HepG2 (cell line): ENCODE results near the gene STX1B. TPM values are rescaled to one million over a fixed set of nuclear protein-coding genes. Genes with fewer than 3 reads are reported as not detected.
A peak's percentile ranks its signal among the peaks of the same experiment; 100 is the strongest.

Experiments
- ARNT2 ChIP-seq: sonication (generic); formaldehyde crosslinking; IDR thresholded peaks from 2 replicates; pipeline ENCODE4 v1.8.0; 2022; ENCODE audit warnings: mild to moderate bottlenecking, low read depth, missing genetic modification reagents, moderate library complexity
- BCLAF1 ChIP-seq: fragments of 450-650 bp; IDR thresholded peaks from 2 replicates; pipeline ENCODE4 v1.6.1; 2017; ENCODE audit warnings: mild to moderate bottlenecking
- CEBPG ChIP-seq: IDR thresholded peaks from 2 replicates; pipeline ENCODE4 v1.6.1; 2016
- CREBL2 ChIP-seq: sonication (generic); formaldehyde crosslinking; IDR thresholded peaks from 2 replicates; pipeline ENCODE4 v1.8.1; 2023; ENCODE audit warnings: missing genetic modification reagents, mild to moderate bottlenecking, borderline replicate concordance
- HDAC1 ChIP-seq: sonication (generic); formaldehyde crosslinking; IDR thresholded peaks from 2 replicates; pipeline ENCODE4 v1.5.1; 2020; ENCODE audit warnings: mild to moderate bottlenecking, missing genetic modification reagents
- HMG20A ChIP-seq: IDR thresholded peaks from 2 replicates; pipeline ENCODE4 v1.6.1; 2016; ENCODE audit warnings: borderline replicate concordance
- HOXA3 ChIP-seq: sonication (generic); formaldehyde crosslinking; IDR thresholded peaks from 2 replicates; pipeline ENCODE4 v1.5.0; 2020; ENCODE audit warnings: missing genetic modification reagents
- JUNB ChIP-seq: sonication (generic); formaldehyde crosslinking; IDR thresholded peaks from 2 replicates; pipeline ENCODE4 v1.8.0; 2022; ENCODE audit warnings: missing genetic modification reagents, mild to moderate bottlenecking, borderline replicate concordance
- MAZ ChIP-seq, 2 experiments: sonication (generic) in 1 of 2; formaldehyde crosslinking in 1 of 2; IDR thresholded peaks; 2 replicates each; pipeline versions ENCODE4 v1.5.0 to v1.6.1; 2012 to 2020; ENCODE audit warnings: low read depth in 2 of 2, mild to moderate bottlenecking in 2 of 2, borderline replicate concordance in 1 of 2, improper control_type of control experiment in 1 of 2, low read length in 1 of 2, missing genetic modification reagents in 1 of 2, moderate library complexity in 1 of 2
- PAF1 ChIP-seq: IDR thresholded peaks from 2 replicates; pipeline ENCODE4 v1.6.1; 2016; ENCODE audit warnings: missing genetic modification reagents, missing compliant biosample characterization
- RARA ChIP-seq: IDR thresholded peaks from 2 replicates; pipeline ENCODE4 v1.6.1; 2016; ENCODE audit warnings: missing genetic modification reagents, missing compliant biosample characterization
- RCOR2 ChIP-seq: IDR thresholded peaks from 2 replicates; pipeline ENCODE4 v1.6.1; 2016; ENCODE audit warnings: missing biosample characterization, missing genetic modification reagents
- TARDBP ChIP-seq: sonication (generic); formaldehyde crosslinking; IDR thresholded peaks from 2 replicates; pipeline ENCODE4 v1.8.0; 2022; ENCODE audit warnings: mild to moderate bottlenecking, missing genetic modification reagents
- TEAD3 ChIP-seq: optimal IDR thresholded peaks from 2 replicates; pipeline ENCODE3; 2016; ENCODE audit warnings: borderline replicate concordance
- U2AF2 ChIP-seq: fragments of 200-400 bp; formaldehyde crosslinking; IDR thresholded peaks from 2 replicates; pipeline ENCODE4 v1.6.1; 2017; ENCODE audit warnings: low read depth, mild to moderate bottlenecking, low read length
- YEATS2 ChIP-seq: sonication (generic); formaldehyde crosslinking; IDR thresholded peaks from 2 replicates; pipeline ENCODE4 v1.4.0; 2020; ENCODE audit warnings: missing genetic modification reagents, borderline replicate concordance
- ZNF296 ChIP-seq: sonication (generic); formaldehyde crosslinking; conservative IDR thresholded peaks from 2 replicates; pipeline ENCODE4 v1.5.0; 2020; ENCODE audit warnings: mild to moderate bottlenecking, missing genetic modification reagents
- ZNF331 ChIP-seq: sonication (generic); formaldehyde crosslinking; IDR thresholded peaks from 2 replicates; pipeline ENCODE4 v1.4.0; 2020; ENCODE audit warnings: missing genetic modification reagents
- ZNF670 ChIP-seq: sonication (generic); formaldehyde crosslinking; IDR thresholded peaks from 2 replicates; pipeline ENCODE4 v1.8.0; 2022; ENCODE audit warnings: mild to moderate bottlenecking, missing genetic modification reagents, borderline replicate concordance
- ZNF678 ChIP-seq: sonication (generic); formaldehyde crosslinking; IDR thresholded peaks from 2 replicates; pipeline ENCODE4 v1.4.0; 2020; ENCODE audit warnings: mild to moderate bottlenecking, missing genetic modification reagents
- ZNF776 ChIP-seq: sonication (generic); formaldehyde crosslinking; IDR thresholded peaks from 2 replicates; pipeline ENCODE4 v1.4.0; 2020; ENCODE audit warnings: mild to moderate bottlenecking, missing genetic modification reagents
- polyA plus RNA-seq, 8 experiments: library from polyadenylated mRNA; depleted of rRNA in 3 of 8; stranded (reverse) in 7 of 8; unstranded in 1 of 8; fragments of >200 nt; fragmentation: Illumina TruSeq in 4 of 8; extraction: Trizol in 4 of 8; gene quantifications; 2 replicates each; pipeline versions ENCODE4 v1.2.1 to v1.2.3, GENCODE V29; 2011 to 2016; ENCODE audit warnings: low read depth in 4 of 8, missing spikeins in 1 of 8, mixed read lengths in 1 of 8; ENCODE audit not compliant: insufficient read depth in 1 of 8
- total RNA-seq, 5 experiments: library from RNA; depleted of rRNA; stranded (reverse); fragments of >200 nt; fragmentation: Illumina TruSeq; extraction: Trizol; gene quantifications; 2 replicates each; pipeline ENCODE4 v1.2.3, GENCODE V29; 2016; ENCODE audit warnings: low read depth in 1 of 5
- TF ChIP-seq, protein P1 (sequence below): sonication (generic); formaldehyde crosslinking; IDR thresholded peaks from 2 replicates; pipeline ENCODE4 v1.4.0; 2020; ENCODE audit warnings: mild to moderate bottlenecking, missing genetic modification reagents
- TF ChIP-seq, protein P2 (sequence below): IDR thresholded peaks from 2 replicates; pipeline ENCODE4 v1.6.1; 2016; ENCODE audit warnings: low read depth, control low read depth
- TF ChIP-seq, protein P3 (sequence below): IDR thresholded peaks from 2 replicates; pipeline ENCODE4 v1.6.1; 2016; ENCODE audit warnings: missing biosample characterization, missing genetic modification reagents, low read depth

Gene STX1B
- total and polyA plus RNA-seq, 2 of the 13 experiments (the other 11 are each of a cell fraction or from before 2014, with no cell fraction given) = 2.1 to 3.0 TPM

DNA sequence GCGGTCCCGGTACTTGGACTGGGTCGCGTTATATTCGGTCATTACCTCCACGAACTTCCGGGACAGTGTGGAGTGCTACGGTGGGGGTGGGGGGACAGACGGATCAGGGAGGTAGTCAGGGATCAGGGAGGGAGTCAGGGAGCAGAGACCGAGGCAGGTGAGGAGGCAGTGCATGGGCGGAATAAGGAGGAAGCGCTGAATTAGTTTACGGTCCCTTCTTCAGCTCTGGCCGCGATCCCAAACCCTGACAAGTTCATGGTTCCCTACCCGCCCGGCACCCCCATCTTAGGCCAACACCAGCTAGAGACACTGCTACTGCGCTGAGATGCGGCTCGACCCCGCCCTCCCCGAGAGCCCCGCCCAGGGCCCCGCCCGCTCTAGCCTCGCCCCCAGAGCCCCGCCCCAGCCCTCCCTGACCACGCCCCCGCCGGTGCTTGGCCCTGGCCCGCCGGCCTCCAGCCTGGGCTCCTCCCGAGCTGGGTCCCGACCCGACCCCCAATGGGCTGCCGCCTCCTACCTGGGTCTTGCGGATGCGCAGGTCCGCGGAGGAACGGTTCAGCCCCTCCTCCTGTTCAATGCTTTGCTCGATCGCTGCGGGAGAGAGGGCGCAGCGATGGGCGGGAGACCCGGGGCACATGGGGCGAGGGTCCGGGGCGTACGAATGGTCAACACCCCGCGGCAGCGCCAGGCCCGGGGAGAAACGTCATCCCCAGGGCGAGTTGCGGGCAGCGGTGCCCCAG, 13.3 kb downstream of the STX1B start (continued):
- TF ChIP-seq, protein P1, sequence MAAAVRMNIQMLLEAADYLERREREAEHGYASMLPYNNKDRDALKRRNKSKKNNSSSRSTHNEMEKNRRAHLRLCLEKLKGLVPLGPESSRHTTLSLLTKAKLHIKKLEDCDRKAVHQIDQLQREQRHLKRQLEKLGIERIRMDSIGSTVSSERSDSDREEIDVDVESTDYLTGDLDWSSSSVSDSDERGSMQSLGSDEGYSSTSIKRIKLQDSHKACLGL (CRISPR knock-in tag) = peak; percentile 73
- TF ChIP-seq HMG20A (no peak), ZNF296 (peak; percentile 62; the same call in 1 of the 2 replicates), ZNF331 (CRISPR knock-in tag) (peak; percentile 40), CEBPG (peak; percentile 2; the same call in 1 of the 2 replicates), ARNT2 (CRISPR knock-in tag) (0 out of 2 replicates have a peak, but pooled peaks have one; percentile 47), TARDBP (peak; percentile 65; the same call in 1 of the 2 replicates), HOXA3 (peak; percentile 42; the same call in 1 of the 2 replicates), ZNF678 (CRISPR knock-in tag) (0 out of 2 replicates have a peak, but pooled peaks have one; percentile 21), U2AF2 (0 out of 2 replicates have a peak, but pooled peaks have one; percentile 72), CREBL2 (CRISPR knock-in tag) (no peak), ZNF776 (CRISPR knock-in tag) (peak; percentile 80; the same call in 1 of the 2 replicates), RCOR2 (CRISPR knock-in tag) (peak; percentile 33; the same call in 1 of the 2 replicates), TEAD3 (peak; percentile 19), ZNF670 (CRISPR knock-in tag) (peak; percentile 96), HDAC1 (CRISPR knock-in tag) (peak; percentile 87), PAF1 (CRISPR knock-in tag) (no peak), JUNB (no peak), BCLAF1 (no peak), RARA (CRISPR knock-in tag) (no peak), MAZ (IDR thresholded peaks at IDR 0.05; ENCODE audit: borderline replicate concordance, low read depth, low read length) (0 out of 2 replicates have a peak, but pooled peaks have one; percentile 20), MAZ (CRISPR knock-in tag; IDR thresholded peaks at IDR 0.05; ENCODE audit: low read depth) (peak; percentile 78), YEATS2 (CRISPR knock-in tag) (peak; percentile 54; the same call in 1 of the 2 replicates)
- TF ChIP-seq, protein P2, sequence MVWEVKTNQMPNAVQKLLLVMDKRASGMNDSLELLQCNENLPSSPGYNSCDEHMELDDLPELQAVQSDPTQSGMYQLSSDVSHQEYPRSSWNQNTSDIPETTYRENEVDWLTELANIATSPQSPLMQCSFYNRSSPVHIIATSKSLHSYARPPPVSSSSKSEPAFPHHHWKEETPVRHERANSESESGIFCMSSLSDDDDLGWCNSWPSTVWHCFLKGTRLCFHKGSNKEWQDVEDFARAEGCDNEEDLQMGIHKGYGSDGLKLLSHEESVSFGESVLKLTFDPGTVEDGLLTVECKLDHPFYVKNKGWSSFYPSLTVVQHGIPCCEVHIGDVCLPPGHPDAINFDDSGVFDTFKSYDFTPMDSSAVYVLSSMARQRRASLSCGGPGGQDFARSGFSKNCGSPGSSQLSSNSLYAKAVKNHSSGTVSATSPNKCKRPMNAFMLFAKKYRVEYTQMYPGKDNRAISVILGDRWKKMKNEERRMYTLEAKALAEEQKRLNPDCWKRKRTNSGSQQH (CRISPR knock-in tag) = no peak; the same call in 1 of the 2 replicates
- TF ChIP-seq, protein P3, sequence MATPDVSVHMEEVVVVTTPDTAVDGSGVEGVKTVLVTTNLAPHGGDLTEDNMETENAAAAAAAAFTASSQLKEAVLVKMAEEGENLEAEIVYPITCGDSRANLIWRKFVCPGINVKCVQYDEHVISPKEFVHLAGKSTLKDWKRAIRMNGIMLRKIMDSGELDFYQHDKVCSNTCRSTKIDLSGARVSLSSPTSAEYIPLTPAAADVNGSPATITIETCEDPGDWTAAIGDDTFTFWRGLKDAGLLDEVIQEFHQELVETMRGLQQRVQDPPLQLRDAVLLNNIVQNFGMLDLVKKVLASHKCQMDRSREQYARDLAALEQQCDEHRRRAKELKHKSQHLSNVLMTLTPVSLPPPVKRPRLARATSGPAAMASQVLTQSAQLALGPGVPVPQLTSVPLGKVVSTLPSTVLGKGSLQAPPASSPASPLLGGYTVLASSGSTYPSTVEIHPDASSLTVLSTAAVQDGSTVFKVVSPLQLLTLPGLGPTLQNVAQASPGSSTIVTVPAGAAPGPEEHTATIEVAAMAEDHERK = no peak
